Activated CD8-positive, alpha-beta memory T cell treated with anti-CD3 and anti-CD28 coated beads, Interleukin-2, amount 50 U/mL, for 4 hours (primary cell): ENCODE results near the gene SLC24A4.

Experiments used
- DNase-seq: peaks from one replicate; pipeline ENCODE4 v3.0.0-alpha.2; 2020

The SLC24A4 gene

DNA sequence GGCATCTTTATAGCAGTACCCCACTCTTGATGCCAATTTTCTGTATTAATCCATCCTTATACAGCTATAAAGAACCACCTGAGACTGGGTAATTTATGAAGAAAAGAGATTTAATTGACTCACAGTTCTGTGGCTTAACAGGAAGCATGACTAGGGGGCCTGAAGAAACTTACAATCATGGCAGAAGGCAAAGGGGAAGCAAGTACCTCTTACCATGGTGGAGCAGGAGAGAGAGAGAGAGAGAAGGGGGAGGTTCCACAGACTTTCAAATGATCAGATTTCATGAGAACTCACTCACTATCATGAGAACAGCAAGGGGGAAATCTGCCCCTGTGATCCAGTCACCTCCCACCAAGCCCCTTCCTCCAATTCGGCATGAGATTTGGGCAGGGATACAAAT is 84.4 kb downstream of the SLC24A4 start:
- DNase-seq = no peak

DNA sequence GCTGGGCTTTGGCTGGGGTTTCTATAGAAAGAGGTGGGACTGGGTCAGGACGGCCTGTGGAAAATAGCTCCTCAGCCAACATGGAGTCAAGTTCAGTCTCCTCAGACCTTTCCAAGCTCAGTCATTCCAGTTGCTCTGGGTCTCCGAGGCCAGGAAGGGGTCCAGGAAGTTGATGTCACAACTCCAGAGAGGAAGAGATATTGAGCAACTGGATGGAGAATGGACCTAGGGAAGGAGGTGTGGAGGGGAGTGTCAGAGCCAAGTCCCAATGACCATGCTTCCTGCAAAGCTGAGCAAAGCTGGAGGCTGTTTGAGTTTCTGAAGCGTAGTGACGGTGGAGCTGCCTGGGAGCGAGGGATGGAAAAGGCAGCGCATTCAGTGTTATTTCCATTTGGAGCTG is 86.1 kb downstream of the SLC24A4 start:
- DNase-seq = no peak

DNA sequence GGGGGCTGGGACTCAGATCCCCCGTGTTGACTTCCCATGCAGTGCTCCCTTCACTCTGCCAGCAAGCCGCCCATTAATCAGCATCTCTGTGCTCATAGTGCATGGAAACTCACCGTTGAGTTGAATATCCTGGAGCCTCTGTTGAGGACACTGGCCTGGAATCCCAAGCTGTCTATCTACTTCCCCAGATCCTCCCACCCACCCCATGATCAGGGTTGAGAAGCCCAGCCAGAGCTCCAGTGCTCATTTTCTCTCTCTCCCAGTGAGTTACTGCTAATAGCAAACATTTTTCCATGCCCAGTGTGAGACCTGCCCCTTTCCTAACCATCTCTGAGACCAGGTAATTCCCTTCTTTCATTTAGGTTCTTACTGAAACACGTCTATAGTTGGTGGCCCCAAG is 88.2 kb downstream of the SLC24A4 start:
- DNase-seq = no peak

DNA sequence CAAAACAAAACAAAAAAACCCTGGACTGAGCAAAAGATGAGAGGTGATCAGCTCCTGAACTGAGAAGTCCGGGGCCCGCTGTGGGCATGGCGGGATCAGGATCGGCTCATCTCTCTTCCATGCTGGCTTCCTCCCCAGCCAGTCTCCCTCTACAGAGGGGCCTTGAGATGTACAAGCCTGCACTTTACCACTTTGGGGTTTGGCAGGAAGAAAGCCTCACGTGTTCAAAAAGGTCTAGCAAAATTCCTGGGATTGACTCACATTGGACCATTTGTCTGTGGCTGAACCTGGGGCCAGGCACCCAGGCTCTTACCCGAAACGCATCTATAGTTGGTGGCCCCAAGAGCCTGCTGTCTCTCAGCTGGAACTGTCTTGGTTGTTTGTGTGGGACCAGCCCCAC is 89.0 kb downstream of the SLC24A4 start:
- DNase-seq = no peak

DNA sequence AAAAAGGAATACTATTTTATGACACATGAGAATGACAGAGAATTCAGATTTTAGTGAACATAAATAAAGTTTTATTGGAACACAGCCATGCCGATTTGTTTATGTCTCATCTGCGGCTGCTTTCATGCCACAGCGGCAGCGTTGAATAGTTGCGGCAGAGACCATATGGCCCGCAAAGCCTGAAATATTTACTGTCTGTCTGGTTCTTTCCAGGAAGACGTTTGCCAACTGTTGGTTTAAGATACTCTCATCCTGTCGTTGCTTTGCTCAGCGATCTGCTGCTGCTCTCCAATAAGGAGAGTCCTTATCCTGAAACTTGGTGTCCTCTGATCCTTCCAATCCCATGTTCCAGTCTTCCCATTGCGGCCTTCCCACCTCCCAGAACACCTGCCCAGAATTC is 89.9 kb downstream of the SLC24A4 start:
- no peak for DNase-seq

DNA sequence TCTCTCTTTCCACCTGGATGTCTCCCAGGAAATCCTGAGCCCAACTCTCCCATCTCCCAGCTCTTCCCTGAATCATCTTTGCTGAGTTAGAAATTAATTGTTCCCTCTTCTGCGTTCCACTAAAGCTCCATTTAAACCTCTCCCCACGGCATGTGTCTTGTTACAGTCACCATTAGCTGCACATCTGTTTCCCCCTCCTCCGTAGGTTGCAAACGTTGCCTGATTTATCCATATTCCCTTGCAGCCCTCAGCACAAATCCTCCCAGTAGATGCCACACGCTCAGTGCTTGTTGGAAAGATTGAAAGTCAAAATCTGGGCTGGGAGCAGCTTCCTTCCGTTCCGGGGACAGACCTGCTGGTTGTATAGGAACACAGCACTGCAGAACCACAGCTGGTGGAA is 90.4 kb downstream of the SLC24A4 start:
- DNase-seq = no peak

DNA sequence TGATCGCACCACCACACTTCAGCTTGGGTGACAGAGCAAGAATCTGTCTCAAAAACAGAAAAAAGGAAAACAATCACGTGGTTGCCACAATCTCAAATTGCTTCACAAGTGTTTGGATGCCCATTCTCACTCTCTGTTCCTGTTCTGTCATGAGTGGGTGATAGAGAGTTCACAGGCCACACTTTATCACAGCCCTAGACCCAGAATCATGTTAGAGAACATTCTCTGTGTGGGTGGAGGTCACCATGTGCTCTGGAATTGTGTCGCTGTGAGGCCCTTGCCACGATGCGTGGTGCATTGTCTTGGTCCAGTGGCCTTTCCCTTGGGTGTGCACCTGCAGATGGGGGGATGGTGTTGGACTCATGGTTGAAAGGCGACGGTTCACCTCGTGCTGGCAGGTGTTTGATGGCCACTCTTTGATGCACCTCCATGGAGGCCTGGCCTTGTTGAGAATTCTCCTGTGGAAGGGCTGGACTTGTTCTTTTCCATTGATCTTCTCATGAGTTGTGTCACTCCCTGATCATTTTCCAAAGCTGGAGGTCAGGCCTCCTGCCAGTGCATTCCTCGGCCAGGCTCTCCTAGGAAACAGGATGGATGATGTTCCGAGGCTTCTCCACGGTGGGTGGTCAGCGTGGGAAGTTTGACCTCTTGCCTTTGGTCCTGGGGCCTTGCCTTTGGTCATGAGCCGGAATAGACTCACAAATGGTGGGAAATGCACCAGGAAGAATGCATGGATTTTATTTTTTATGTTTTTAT is 91.9 kb downstream of the SLC24A4 start:
- no peak for DNase-seq

DNA sequence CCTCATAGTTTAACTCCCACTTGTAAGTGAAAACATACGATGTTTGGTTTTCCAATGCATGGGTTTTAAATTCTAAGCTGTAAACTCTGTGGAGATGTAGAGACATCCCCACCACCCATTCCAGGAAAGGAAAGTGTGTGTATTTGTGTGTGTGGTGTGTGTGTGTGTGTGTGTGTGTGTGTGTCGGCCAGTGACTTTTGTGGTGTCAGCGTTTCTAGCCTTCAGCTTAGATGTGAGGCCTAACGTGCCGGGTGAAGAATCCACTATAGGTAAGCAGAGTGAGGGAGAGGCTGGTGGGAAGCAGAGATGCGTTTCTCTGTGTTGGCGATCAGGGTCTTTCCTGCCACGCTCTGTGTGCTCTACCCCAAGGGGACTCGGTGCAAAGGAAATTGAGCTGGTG is 93.0 kb downstream of the SLC24A4 start:
- DNase-seq = no peak

DNA sequence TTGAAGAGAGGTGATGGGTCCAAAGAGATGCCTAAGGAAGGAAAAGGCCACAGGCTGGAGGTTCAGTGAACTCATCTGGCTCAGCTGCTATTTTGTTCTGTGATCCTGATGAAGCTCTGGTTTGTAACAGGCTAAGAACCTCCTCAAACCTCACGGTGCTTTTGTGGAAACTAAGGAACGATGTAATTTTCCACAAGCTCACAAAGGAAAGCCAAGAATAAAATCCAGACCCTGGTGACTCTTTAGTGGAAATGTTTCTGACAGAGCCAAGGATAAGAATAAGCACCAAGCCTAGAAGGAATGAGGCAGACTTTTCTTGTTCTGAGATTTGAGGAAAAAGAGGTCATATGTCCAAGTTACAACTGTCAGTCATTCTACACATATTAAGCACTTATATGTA is 93.6 kb downstream of the SLC24A4 start:
- DNase-seq = no peak

DNA sequence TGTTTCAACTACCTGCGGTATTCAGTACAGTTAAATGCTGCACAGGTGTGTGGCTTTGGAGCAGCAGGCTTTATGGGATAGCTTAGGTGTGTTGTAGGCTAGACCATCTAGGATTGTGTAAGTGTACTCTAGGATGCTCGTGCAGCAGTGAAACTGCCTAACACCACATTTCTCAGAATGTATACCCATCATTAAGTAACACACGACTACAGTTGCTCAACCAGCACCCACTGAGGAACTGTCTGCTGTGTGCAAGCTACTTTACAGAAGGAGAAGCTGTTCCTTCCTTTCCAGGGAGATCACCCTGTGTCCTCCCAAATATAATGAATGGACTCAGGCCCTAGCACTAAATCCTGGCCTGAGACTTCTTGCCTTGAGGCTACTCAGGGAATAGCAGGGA is 94.8 kb downstream of the SLC24A4 start:
- no peak for DNase-seq

DNA sequence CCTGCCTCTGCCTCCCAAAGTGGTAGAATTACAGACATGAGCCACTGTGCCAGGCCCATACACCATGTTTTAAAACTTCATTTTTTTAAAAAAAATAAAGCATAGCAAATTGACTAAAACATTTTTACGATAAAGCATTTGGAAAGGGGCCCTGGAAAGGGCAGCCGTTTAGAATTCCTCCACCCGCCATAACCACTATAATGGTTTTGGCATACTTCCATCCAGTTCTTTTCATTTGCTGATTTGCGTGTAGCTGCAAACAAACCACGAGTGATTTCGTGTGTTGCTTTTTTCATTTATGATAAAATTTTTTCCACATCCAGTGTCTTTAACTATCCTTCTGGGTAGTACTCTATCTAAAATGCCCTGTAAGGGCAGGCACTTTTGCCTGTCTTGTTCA is 98.8 kb downstream of the SLC24A4 start:
- DNase-seq = no peak

DNA sequence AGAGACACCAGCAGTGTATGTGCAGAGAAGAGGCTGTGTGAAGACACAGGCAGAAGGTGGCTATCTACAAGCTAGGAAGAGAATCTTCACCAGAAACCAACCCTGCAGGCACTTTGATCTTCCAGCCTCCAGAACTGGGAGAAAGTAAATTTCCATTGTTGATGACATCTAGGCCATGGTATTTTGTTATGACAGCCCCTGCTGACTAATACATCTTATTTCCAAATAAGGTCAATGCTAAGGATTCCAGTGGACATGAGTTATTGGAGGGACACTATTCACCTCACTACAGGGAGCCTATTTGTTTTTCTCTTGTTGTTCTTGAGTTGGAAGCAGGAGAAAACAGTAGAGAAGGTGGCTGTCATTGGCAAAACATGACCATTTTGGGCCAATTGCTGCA is 102.1 kb downstream of the SLC24A4 start:
- no peak for DNase-seq

DNA sequence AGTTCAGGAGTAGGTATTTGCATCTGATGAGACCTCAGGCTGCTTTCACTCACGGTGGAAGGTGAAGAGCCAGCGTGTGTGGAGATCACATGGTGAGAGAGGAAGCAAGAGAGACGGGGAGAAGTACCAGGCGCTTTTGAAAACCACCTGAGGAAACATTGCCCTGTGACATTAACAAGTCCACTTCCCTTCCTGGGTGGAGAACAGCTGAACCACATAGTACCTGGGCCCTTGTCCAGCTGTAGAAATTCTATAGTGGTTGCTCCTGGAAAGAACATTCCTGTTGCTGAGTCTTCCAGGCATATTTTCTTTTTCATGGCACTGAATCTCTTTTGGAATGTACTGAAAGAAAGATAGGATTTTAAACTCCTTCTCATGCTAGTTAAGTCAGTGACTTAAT is 103.3 kb downstream of the SLC24A4 start:
- DNase-seq = no peak

DNA sequence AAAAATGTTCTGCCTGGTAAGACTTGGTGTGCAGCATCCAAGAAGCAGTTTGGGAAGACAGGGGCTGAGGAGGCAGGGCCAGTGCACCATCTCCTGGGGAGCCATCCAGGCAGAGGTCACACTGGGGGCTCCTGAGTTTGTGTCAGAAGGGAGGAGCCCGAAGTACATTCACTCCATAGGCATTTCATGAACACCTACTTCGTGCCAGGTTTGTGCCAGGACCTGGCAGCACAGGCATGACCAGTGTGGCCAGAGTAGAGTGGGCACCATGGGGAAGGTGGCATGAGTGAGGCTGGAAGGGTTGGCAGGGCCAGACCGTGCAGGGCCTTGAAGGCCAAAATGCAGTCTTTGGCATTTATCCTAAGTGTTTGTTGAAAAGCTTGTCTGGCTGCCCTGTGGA is 104.1 kb downstream of the SLC24A4 start:
- DNase-seq = no peak

DNA sequence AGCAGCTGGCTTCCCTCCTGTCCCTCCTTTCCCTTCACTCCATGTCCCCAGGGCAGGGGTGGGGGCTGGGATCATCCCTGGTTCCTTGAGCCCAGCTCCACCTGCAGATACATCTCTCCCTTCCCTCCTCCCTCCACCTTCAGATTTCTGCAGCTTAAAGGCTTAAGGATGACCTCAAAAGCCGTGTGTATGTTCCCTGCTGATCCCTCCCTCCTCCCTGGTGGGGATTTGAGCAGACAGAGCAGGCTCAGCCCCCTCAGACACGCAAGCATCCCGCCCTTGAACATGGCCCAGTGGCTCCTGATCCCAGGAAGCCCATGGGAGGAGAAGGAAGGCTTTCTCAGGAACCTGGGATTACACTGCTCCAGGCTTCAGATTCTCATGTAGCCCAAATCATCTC is 107.7 kb downstream of the SLC24A4 start:
- no peak for DNase-seq

DNA sequence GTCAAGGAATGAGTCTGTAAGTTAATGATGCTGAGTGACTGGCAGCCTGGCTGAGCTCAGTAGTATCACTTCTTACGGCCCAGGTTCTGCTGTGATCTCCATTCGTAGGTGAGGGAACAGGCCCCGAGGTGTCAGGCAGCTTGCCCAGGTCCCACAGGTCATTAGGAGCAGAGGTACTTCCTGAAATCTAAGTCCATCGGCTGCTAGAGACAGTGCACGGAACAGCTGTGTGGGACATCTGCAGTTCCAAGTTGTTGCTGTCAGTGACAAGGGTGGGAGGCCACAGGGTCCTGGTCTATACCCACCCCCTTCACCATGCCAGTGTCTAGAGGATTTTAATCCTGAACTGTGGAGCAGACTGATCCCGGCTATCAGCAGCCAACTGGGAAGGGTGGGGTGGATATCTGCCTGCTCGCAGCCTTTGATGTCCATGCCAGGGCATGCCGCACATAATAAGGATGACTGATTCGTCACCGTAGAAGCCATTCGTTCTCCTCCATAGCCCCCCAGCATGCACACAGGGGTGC is 108.3 kb downstream of the SLC24A4 start:
- DNase-seq = no peak

DNA sequence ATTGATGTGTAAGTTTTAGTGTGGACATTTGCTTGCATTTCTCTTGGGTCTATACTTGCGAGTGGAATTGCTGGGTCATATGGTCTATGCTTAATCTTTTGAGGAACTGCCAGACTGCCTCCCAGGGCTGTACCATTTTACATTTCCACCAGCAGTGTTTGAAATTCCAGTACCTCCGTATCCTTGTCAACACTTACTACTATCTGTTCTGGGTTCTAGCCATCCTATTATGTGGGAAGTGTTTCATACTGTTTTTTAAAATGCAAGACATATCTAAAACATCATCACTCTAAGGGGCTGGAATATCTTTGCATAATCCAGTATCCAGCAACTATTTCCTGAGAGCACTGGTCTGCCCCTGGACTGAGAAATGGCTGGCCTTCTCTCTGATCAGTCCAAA is 110.4 kb downstream of the SLC24A4 start:
- no peak for DNase-seq

DNA sequence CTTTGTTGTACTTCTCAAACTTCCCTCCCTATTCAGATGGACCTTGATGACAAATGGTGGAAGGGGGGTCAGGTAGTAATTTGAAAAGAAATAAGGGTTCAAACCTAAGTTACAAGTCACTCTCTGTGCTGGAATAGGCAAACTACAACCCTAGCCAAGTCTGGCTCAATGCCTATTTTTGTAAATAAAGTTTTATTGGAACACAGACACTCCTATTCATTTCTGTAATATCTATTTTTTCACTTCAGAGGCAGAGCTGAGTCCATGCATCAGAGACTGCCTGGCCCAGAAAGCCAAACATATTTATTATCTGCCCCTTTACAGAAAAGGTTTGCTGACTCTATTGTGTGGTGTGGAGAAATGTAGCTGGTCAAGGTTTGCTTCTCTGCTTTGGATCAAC is 112.2 kb downstream of the SLC24A4 start:
- DNase-seq = no peak

DNA sequence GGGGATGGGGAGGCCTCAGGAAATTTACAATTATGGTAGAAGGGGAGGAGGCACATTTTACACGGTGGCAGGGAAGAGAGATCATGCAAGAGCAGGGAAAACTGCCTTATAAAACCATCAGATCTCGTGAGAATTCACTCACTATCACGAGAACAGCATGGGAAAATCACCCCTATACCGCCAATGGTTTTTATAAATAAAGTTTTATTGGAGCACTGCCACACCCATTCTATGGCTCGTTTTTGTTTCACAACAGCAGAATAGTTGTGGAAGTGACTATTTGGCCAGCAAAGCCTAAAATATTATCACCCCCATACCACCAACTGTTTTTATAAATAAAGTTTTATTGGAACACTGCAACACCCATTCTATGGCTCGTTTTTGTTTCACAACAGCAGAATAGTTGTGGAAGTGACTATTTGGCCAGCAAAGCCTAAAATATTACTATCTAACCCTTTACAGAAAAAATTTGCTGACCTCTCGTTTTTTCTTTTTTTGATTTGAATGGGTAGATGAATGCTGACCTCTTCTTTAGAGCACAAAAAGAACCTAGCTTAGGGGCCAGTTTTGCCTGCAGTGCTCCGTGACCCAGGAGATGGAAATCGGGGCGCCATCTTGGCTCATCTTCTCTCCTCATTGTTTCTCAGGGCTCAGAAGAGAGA is 113.3 kb downstream of the SLC24A4 start:
- DNase-seq = no peak

DNA sequence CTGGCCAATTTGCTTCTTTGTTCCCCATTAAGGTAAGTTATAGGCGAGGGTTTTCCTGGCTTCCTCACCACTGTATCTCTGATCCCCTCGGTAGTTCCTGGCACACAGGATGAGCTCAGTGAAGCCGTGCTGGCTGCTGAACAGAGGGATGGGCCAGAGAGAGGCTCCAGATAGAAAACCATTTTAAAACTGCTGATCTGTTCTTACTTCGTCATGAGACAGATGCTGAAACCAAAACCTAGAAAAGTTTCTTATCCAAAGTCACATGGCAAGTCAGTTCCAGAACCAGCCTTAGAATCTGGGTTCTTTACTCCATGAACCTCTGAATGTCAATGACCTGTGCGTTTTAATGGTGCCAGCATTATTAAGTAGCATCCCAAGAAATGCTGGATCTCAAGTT is 114.3 kb downstream of the SLC24A4 start:
- no peak for DNase-seq

DNA sequence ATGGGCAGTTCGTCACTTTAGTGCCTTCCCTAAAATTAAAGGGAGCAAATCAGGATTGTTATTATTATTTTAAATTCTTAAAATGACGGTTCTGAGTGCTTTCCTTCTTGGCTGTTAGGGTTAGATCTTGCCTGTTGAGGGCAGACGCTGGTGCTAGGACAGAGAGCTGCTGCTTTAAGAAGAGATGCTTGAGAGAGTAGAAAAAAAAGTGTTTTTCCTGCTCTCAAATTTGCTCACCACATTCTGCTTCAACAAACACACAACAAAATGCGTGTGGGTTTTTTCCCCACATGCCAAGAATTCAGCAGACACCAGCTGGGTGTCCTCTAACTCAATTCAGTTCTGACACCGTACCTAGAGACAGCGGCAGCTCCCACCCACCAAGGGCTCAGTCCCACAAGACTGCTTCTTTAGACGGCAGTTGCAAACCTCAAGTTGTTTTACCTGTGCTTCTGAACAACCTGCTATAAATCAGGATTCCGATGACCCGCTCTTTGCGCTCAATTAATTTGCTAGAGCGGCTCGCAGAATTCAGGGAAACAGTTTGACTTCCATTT is 114.8 kb downstream of the SLC24A4 start:
- DNase-seq = no peak

DNA sequence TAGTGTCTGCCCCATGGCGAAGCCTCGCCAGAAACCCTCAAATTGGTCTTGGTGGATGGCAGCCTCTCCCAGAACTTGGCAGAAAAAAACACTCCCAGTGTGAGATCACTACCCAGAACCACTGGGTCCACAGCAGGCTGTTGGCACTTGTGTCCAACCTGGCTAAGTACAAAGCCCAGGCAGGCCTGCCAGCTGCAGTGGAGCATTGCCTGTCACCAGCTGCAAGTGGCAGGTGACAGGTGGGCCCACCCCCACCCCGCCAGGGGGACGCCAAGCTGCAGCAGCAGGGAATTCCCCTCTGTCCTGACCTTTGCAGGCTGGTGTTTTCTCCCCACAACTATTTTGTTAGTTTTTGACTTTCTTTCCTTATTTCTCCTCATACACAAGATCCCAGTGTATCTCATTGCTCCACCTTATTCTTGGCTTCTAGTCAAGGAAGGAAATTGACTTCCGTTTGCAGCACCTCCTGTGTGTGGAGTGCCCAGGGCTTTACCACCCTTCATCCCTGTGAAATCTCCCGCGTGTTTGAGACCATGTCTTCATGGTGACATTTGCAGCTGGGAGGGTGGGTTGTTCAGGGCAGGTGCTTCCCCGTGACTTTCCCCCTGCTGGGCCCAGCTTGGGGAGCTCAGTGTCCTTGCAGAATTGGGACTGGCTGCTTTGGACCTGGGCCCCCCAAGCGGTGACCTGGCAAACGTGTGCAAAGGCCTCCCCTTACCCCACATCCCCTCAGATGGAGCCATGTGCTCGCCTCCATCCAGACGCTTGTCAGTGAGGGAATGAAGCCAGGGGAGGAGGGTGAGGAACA is 116.8 kb downstream of the SLC24A4 start:
- DNase-seq = peak; percentile 26

DNA sequence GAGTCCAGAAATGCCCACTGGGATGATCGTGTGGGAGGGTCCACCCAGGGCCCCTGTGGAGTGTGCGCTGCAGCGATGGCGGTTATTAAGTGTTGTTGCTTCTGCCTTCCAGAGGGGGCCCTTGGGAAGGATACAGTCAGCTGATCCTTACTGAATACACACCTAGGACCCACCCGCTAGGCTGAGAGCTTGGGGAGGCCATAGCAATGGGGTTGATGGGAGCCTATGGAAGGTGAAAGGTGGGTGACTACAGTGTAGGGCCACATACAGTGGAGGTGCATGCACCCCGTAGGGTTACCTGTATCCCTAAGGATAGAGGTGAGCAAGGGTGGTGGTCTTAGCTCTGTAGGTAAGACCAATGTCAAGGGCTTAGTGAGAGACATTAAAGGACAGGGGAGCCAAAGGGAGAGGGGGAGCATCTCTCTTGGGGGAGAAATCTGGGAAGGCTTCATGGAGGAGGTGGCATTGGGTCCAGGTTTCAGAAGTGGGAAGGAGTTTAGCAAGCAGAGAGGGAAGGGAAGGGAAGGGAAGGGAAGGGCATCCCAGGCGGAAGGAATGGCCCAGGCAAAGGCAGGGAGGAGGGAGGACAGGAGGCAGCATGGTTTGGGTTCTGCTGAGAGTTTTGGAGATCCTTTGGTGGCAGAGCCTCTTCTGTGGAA is 117.5 kb downstream of the SLC24A4 start:
- DNase-seq = no peak
